Measurements from ENCODE around the gene DPP4. TPM values are rescaled to one million over a fixed set of nuclear protein-coding genes. Genes with fewer than 3 reads are reported as not detected.

DPP4 gene
- total and polyA plus RNA-seq, 2 of the 4 experiments (the other 2 are of a cell fraction), result 13.2 to 19.0 TPM

DNA sequence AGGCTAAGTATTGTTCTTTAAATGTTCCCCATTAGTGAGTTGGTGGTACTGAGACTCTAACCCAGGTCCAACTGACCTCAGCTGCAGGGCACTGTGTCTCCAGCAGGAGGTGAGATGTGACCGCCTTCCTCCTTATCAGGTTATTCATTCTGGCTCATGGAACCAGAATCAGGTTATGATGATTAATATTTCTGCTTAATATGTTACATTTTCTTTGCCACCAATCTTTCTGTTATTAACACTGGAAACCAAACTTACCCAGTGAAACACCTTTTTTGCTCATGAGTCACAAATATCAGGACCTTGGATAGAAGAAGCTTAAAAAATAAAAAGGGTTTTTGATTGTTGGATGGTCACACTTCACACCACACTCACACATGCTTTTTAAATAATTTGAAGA lies 85.4 kb downstream of the DPP4 start:
- Histone ChIP-seq H4K8ac (ENCODE audit: low read depth in 2 of 2, low read length in 2 of 2) (no peak overlapping the region), H2BK120ac (ENCODE audit: low read depth, low read length) (no peak overlapping the region), H2BK15ac (ENCODE audit: low read depth, low read length) (no peak overlapping the region), H2AK9ac (replicated peaks; ENCODE audit: low read depth, low read length, poor library complexity) (no peak overlapping the region), H3K4ac (ENCODE audit: low read depth, low read length) (no peak overlapping the region), H3K23ac (ENCODE audit: low read depth, low read length) (no peak overlapping the region), H3K4me1 (ENCODE audit: control insufficient read depth, insufficient read depth, low read length) (peaks cover 4% of the 10 kb centered on the region; the same call in 1 of the 2 replicates), H3K9me1 (ENCODE audit: insufficient read depth, low read length) (no peaks in the 10 kb centered on the region), H2AK5ac (ENCODE audit: low read depth, low read length) (no peak overlapping the region), H3K56ac (ENCODE audit: extremely low read depth, insufficient read depth, low read length) (no peak overlapping the region), H3K4me3 (ENCODE audit: insufficient read depth, low read depth, low read length) (no peak overlapping the region), H3K27me3 (ENCODE audit: control insufficient read depth, insufficient read depth, low read length) (no peaks in the 10 kb centered on the region), H3K36me3 (ENCODE audit: control insufficient read depth, insufficient read depth, low read length) (no peaks in the 10 kb centered on the region), H3K18ac (ENCODE audit: low read depth, low read length) (no peak overlapping the region), H4K5ac (ENCODE audit: low read depth, low read length) (no peak overlapping the region), H3K9me3 (ENCODE audit: control insufficient read depth, insufficient read depth, low read length) (no peaks in the 10 kb centered on the region), H2AFZ (replicated peaks; ENCODE audit: low read length, poor library complexity) (no peak overlapping the region), H3K4me2 (ENCODE audit: low read depth, low read length) (no peak overlapping the region), H3K79me1 (ENCODE audit: low read depth in 1 of 2, low read length in 2 of 2) (no peaks in the 10 kb centered on the region), H4K20me1 (ENCODE audit: insufficient read depth, low read length) (no peaks in the 10 kb centered on the region), H2BK20ac (ENCODE audit: low read depth, low read length) (no peak overlapping the region), H3K27ac (ENCODE audit: insufficient read depth, low read length) (no peak overlapping the region), H2BK5ac (ENCODE audit: low read depth, low read length, poor library complexity, severe bottlenecking) (no peak overlapping the region), H3K9ac (ENCODE audit: low read depth, low read length) (no peak overlapping the region), H4K91ac (ENCODE audit: insufficient read depth, low read depth, low read length) (no peak overlapping the region), H3K14ac (replicated peaks; ENCODE audit: low read depth, low read length) (no peak overlapping the region)
- ATAC-seq (ENCODE audit: low read depth) (no peak), DNase-seq (no peak)
- TF ChIP-seq RAD21 (IDR thresholded peaks at IDR 0.05; ENCODE audit: low read length) (no peak), NFE2L2 (IDR thresholded peaks at IDR 0.05; ENCODE audit: low read depth, low read length) (no peak), RCOR1 (IDR thresholded peaks at IDR 0.05; ENCODE audit: insufficient replicate concordance, low read length) (no peak), BHLHE40 (IDR thresholded peaks at IDR 0.05; ENCODE audit: low read depth, low read length) (no peak), POLR2A (IDR thresholded peaks at IDR 0.05; ENCODE audit: low read depth, low read length) (no peak), USF2 (IDR thresholded peaks at IDR 0.05; ENCODE audit: low read depth, low read length) (no peak), RFX5 (IDR thresholded peaks at IDR 0.05; ENCODE audit: low read depth, low read length) (no peak), CTCF (conservative IDR thresholded peaks at IDR 0.05; ENCODE audit: low read depth, low read length) (no peak), FOS (IDR thresholded peaks at IDR 0.05; ENCODE audit: low read depth, low read length) (no peak), ELK1 (IDR thresholded peaks at IDR 0.05; ENCODE audit: borderline replicate concordance, low read depth, low read length) (no peak), CHD1 (IDR thresholded peaks at IDR 0.05; ENCODE audit: low read depth, low read length) (no peak), MAZ (IDR thresholded peaks at IDR 0.05; ENCODE audit: borderline replicate concordance, low read depth, low read length) (no peak), SMC3 (IDR thresholded peaks at IDR 0.05; ENCODE audit: low read depth, low read length) (no peak), MXI1 (IDR thresholded peaks at IDR 0.05; ENCODE audit: borderline replicate concordance, low read depth, low read length) (no peak), CEBPB (IDR thresholded peaks at IDR 0.05; ENCODE audit: low read depth, low read length) (no peak), MAFK (IDR thresholded peaks at IDR 0.05; ENCODE audit: low read depth, low read length) (no peak)
- no CpG with 5 or more reads among the region's 1 CpG for WGBS, 2 experiments (ENCODE audit: extremely low coverage in 2 of 2, insufficient read length in 1 of 2)
- dilution Hi-C loops (cut with HindIII; ENCODE audit: low sequenced_read_pairs, unreplicated experiment), result no loop called here
- intact Hi-C loops (cut with micrococcal nuclease), result no loop called here
- in situ Hi-C loops (cut with MboI; ENCODE audit: low sequenced_read_pairs), result loop anchor here (25.0 kb wide), 1 partner anchor 324 kb away; the partner anchor contains the start of gene IFIH1
- CTCF ChIA-PET, result interaction anchor here (1.2 kb wide), 1 partner anchor 19 kb away, joined by 4 read pairs; no protein-coding TSS in a partner anchor
- POLR2A ChIA-PET (ENCODE audit: unreplicated experiment), result no interaction called here
- no TSS peak for BruUV-seq (replicated peaks)
